ENCODE results near the gene RPTOR. TPM values are rescaled to one million over a fixed set of nuclear protein-coding genes. Genes with fewer than 3 reads are reported as not detected.

Gene RPTOR
- total and polyA plus RNA-seq, 10 of the 15 experiments (the other 5 are each of a cell fraction or from before 2014, with no cell fraction given), result 0.18 to 32.1 (median 7.8) TPM

GRCh38 chr17:80901319-80901718 is 356.7 kb downstream of the RPTOR start (continued):
- TF ChIP-seq SMAD5 (IDR thresholded peaks at IDR 0.05; ENCODE audit: low read depth) (no peak), STAT3 (IDR thresholded peaks at IDR 0.05; ENCODE audit: low read depth, low read length) (no peak), IRF4 (IDR thresholded peaks at IDR 0.05; ENCODE audit: low read depth, low read length) (0 out of 2 replicates have a peak, but pooled peaks have one; percentile 10), RELB (IDR thresholded peaks at IDR 0.05; ENCODE audit: low read depth) (peak; percentile 95), CHD1 (IDR thresholded peaks at IDR 0.05; ENCODE audit: low read depth, low read length) (no peak), HDAC2 (IDR thresholded peaks at IDR 0.05) (no peak), NR2C1 (IDR thresholded peaks at IDR 0.05) (no peak), JUNB (IDR thresholded peaks at IDR 0.05) (peak; percentile 39; the same call in 1 of the 2 replicates), POLR2AphosphoS2 (IDR thresholded peaks at IDR 0.05; ENCODE audit: low read depth, low read length) (no peak), RUNX3 (IDR thresholded peaks at IDR 0.05; ENCODE audit: low read length) (peak; percentile 57; the same call in 1 of the 2 replicates), PAX5 (IDR thresholded peaks at IDR 0.05; ENCODE audit: borderline replicate concordance, low read depth, low read length) (no peak), BHLHE40 (IDR thresholded peaks at IDR 0.05; ENCODE audit: borderline replicate concordance in 1 of 2, low read depth in 2 of 2, low read length in 1 of 2) (peak; percentile 45 to 57; a peak in 3 of 4 replicates), IRF3 (IDR thresholded peaks at IDR 0.05) (no peak), TCF7 (IDR thresholded peaks at IDR 0.05; ENCODE audit: borderline replicate concordance) (no peak), SREBF1 (IDR thresholded peaks at IDR 0.05; ENCODE audit: low read length) (no peak), ATF7 (IDR thresholded peaks at IDR 0.05; ENCODE audit: low read depth) (peak; percentile 59), EP300 (IDR thresholded peaks at IDR 0.05; ENCODE audit: borderline replicate concordance in 1 of 2, control insufficient read depth in 1 of 2, low read depth in 2 of 2, low read length in 2 of 2) (peak; percentile 48 to 61; a peak in 2 of 4 replicates), DPF2 (IDR thresholded peaks at IDR 0.05) (peak; percentile 64)
- TF ChIP-seq, protein P1, sequence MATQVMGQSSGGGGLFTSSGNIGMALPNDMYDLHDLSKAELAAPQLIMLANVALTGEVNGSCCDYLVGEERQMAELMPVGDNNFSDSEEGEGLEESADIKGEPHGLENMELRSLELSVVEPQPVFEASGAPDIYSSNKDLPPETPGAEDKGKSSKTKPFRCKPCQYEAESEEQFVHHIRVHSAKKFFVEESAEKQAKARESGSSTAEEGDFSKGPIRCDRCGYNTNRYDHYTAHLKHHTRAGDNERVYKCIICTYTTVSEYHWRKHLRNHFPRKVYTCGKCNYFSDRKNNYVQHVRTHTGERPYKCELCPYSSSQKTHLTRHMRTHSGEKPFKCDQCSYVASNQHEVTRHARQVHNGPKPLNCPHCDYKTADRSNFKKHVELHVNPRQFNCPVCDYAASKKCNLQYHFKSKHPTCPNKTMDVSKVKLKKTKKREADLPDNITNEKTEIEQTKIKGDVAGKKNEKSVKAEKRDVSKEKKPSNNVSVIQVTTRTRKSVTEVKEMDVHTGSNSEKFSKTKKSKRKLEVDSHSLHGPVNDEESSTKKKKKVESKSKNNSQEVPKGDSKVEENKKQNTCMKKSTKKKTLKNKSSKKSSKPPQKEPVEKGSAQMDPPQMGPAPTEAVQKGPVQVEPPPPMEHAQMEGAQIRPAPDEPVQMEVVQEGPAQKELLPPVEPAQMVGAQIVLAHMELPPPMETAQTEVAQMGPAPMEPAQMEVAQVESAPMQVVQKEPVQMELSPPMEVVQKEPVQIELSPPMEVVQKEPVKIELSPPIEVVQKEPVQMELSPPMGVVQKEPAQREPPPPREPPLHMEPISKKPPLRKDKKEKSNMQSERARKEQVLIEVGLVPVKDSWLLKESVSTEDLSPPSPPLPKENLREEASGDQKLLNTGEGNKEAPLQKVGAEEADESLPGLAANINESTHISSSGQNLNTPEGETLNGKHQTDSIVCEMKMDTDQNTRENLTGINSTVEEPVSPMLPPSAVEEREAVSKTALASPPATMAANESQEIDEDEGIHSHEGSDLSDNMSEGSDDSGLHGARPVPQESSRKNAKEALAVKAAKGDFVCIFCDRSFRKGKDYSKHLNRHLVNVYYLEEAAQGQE (IDR thresholded peaks at IDR 0.05; ENCODE audit: low read depth, low read length), result no peak
- TF ChIP-seq, protein P2, sequence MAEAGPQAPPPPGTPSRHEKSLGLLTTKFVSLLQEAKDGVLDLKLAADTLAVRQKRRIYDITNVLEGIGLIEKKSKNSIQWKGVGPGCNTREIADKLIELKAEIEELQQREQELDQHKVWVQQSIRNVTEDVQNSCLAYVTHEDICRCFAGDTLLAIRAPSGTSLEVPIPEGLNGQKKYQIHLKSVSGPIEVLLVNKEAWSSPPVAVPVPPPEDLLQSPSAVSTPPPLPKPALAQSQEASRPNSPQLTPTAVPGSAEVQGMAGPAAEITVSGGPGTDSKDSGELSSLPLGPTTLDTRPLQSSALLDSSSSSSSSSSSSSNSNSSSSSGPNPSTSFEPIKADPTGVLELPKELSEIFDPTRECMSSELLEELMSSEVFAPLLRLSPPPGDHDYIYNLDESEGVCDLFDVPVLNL (IDR thresholded peaks at IDR 0.05; ENCODE audit: low read depth, low read length), result no peak
- TF ChIP-seq, protein P3, sequence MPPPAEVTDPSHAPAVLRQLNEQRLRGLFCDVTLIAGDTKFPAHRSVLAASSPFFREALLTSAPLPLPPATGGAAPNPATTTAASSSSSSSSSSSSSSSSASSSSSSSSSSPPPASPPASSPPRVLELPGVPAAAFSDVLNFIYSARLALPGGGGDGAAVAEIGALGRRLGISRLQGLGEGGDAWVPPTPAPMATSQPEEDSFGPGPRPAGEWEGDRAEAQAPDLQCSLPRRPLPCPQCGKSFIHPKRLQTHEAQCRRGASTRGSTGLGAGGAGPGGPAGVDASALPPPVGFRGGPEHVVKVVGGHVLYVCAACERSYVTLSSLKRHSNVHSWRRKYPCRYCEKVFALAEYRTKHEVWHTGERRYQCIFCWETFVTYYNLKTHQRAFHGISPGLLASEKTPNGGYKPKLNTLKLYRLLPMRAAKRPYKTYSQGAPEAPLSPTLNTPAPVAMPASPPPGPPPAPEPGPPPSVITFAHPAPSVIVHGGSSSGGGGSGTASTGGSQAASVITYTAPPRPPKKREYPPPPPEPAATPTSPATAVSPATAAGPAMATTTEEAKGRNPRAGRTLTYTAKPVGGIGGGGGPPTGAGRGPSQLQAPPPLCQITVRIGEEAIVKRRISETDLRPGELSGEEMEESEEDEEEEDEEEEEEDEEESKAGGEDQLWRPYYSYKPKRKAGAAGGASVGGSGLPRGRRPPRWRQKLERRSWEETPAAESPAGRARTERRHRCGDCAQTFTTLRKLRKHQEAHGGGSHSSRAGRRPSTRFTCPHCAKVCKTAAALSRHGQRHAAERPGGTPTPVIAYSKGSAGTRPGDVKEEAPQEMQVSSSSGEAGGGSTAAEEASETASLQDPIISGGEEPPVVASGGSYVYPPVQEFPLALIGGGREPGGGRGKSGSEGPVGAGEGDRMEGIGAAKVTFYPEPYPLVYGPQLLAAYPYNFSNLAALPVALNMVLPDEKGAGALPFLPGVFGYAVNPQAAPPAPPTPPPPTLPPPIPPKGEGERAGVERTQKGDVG (CRISPR knock-in tag; IDR thresholded peaks at IDR 0.05), result no peak
